ENCODE data around the gene LSM12. TPM values are rescaled to one million over a fixed set of nuclear protein-coding genes. Genes with fewer than 3 reads are reported as not detected.

Gene LSM12
- polyA plus RNA-seq, 1 of the 3 experiments (the other 2 are of a cell fraction) = 26.6 TPM

DNA sequence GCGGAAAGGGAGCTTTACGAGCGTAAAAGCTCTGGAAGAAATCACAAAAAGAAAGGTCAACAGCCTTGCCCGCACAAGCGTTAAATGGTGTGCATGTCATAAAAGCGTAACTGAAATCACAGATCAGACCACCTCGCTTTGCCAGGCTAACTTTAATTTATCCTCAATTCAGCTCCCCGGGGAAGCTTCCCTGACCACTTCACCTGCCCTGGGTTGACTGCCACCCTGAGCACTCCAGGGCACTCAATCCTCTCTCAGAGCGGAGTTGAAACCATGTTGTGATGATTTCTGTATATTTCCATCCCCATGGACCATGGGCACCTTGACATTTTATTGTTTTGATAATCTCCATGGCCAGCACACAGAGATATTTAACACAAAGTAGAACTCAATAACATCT, 78.2 kb downstream of the LSM12 start:
- Histone ChIP-seq H3F3A (replicated peaks; ENCODE audit: insufficient read depth) (no peaks in the 10 kb centered on the region), H3K27ac (ENCODE audit: low read depth in 2 of 2, low read length in 1 of 2) (no peak overlapping the region), H3K79me2 (ENCODE audit: insufficient read depth) (no peaks in the 10 kb centered on the region), H3K4me1 (ENCODE audit: control insufficient read depth in 1 of 2, insufficient read depth in 2 of 2, low read depth in 1 of 2, low read length in 1 of 2) (peaks cover 0 to 13% of the 10 kb centered on the region in 2 experiments; a peak in 1 of 4 replicates), H3K27me3 (ENCODE audit: insufficient read depth) (no peaks in the 10 kb centered on the region), H3K9me3 (no peaks in the 10 kb centered on the region), H3K9me2 (no peaks in the 10 kb centered on the region), H3K4me3 (ENCODE audit: low read depth in 2 of 2, low read length in 1 of 2) (no peak overlapping the region), H3K4me2 (no peak overlapping the region), H3K9ac (no peak overlapping the region), H4K20me1 (ENCODE audit: insufficient read depth) (no peaks in the 10 kb centered on the region), H2AFZ (ENCODE audit: low read depth) (no peak overlapping the region), H3K36me3 (replicated peaks in 1 of 2; ENCODE audit: control insufficient read depth in 1 of 2, insufficient read depth in 2 of 2, low read length in 1 of 2) (no peaks in the 10 kb centered on the region)
- TF ChIP-seq, protein P1, sequence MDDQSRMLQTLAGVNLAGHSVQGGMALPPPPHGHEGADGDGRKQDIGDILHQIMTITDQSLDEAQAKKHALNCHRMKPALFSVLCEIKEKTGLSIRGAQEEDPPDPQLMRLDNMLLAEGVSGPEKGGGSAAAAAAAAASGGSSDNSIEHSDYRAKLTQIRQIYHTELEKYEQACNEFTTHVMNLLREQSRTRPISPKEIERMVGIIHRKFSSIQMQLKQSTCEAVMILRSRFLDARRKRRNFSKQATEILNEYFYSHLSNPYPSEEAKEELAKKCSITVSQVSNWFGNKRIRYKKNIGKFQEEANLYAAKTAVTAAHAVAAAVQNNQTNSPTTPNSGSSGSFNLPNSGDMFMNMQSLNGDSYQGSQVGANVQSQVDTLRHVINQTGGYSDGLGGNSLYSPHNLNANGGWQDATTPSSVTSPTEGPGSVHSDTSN (IDR thresholded peaks at IDR 0.05) = no peak
- no peak for TF ChIP-seq RFX5 (IDR thresholded peaks at IDR 0.05; ENCODE audit: low read length)
- TF ChIP-seq, protein P2, sequence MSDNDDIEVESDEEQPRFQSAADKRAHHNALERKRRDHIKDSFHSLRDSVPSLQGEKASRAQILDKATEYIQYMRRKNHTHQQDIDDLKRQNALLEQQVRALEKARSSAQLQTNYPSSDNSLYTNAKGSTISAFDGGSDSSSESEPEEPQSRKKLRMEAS (IDR thresholded peaks at IDR 0.05; ENCODE audit: low read depth) = no peak
- 91% methylated on average over 9 of the region's 9 CpGs for WGBS (ENCODE audit: low lambda C conversion rate)
- ChIA-PET CTCF (interaction anchor here (1.3 to 31.1 kb wide), 2 partner anchors 14 to 45 kb away, joined by 5 to 638 read pairs; partner anchors contain the start of gene PPY), POLR2A (no interaction called here)
- DNase-seq = no peak

DNA sequence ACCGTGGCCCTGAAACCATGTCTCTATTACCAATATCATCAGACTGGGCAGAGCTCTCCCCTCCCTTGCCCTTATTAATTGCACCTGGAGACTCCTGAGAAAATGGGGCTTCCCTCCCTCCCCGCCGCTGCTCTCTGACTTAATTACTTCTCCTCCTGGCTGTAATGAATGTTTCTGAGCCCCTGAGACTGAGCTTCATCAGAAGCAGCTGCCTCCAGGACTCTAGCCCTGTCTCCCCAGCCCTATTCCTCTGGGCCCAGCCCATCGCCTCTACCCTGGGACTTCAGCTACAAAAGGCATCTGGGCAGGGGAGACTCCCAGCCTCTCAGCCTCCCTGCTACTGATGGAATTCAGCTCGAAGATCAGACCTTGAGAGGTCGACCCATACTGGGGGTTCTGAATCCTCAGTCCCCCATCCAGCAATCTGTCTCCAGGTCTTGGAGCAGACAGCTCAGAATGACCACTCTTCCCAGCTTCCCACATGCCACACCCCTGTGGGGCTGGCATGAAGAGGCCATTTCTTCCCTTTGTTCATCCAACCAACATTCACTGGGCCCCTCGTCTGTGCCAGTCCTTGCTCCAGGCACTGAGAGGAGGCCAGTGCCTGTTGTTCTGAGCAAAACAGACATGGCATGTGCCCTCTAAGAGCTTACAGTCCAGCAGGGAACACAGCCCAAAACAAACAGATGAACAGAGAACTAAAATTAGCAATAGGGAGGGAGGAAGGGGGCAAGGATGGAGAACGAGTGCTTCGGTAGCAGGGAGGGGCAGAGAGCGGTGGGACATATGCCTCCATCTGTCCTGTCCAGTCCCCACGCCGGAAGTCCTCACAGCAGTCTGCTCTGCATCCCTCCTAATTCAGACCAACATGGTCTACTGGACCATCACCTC, 79.1 kb downstream of the LSM12 start:
- H3K36me3 ChIP-seq (replicated peaks in 1 of 2; ENCODE audit: control insufficient read depth in 1 of 2, insufficient read depth in 2 of 2, low read length in 1 of 2) = no peaks in the 10 kb centered on the region
- H3K4me1 ChIP-seq (ENCODE audit: control insufficient read depth in 1 of 2, insufficient read depth in 2 of 2, low read depth in 1 of 2, low read length in 1 of 2) = peaks cover 0 to 14% of the 10 kb centered on the region in 2 experiments; a peak in 1 of 4 replicates
- TF ChIP-seq EZH2phosphoT487 (IDR thresholded peaks at IDR 0.05; ENCODE audit: borderline replicate concordance, low read depth) (no peak), FOXM1 (IDR thresholded peaks at IDR 0.05; ENCODE audit: low read depth) (no peak), GATA2 (CRISPR knock-in tag; IDR thresholded peaks at IDR 0.05) (no peak), IRF3 (IDR thresholded peaks at IDR 0.05; ENCODE audit: low read depth, low read length) (no peak), POLR2AphosphoS5 (IDR thresholded peaks at IDR 0.05; ENCODE audit: low read depth, low read length) (no peak), MXI1 (IDR thresholded peaks at IDR 0.05; ENCODE audit: low read depth, low read length) (no peak), NFIC (IDR thresholded peaks at IDR 0.05; ENCODE audit: borderline replicate concordance) (no peak), RCOR1 (IDR thresholded peaks at IDR 0.05; ENCODE audit: low read length) (no peak), ZBTB33 (IDR thresholded peaks at IDR 0.05; ENCODE audit: borderline replicate concordance, low read depth) (no peak), GABPA (IDR thresholded peaks at IDR 0.05; ENCODE audit: low read depth) (no peak)
- TF ChIP-seq, protein P1 (IDR thresholded peaks at IDR 0.05) = no peak
- TF ChIP-seq, protein P2 (IDR thresholded peaks at IDR 0.05; ENCODE audit: low read depth) = no peak
- no peaks in the 10 kb centered on the region for H3K79me2 ChIP-seq (ENCODE audit: insufficient read depth)
- no peak overlapping the region for H3K9ac ChIP-seq
- no peak overlapping the region for H3K4me2 ChIP-seq
- H3K9me2 ChIP-seq = no peaks in the 10 kb centered on the region
- no peak overlapping the region for H3K4me3 ChIP-seq (ENCODE audit: low read depth in 2 of 2, low read length in 1 of 2)
- no peak overlapping the region for H2AFZ ChIP-seq (ENCODE audit: low read depth)
- H3F3A ChIP-seq (replicated peaks; ENCODE audit: insufficient read depth) = no peaks in the 10 kb centered on the region
- CTCF ChIA-PET = interaction anchor here (0.7 to 31.1 kb wide), 7 partner anchors 13 to 108 kb away, joined by 3 to 638 read pairs (median 5); partner anchors contain the start of gene PPY
- no peak overlapping the region for H3K27ac ChIP-seq (ENCODE audit: low read depth in 2 of 2, low read length in 1 of 2)
- POLR2A ChIA-PET = no interaction called here
- DNase-seq = no peak
- H3K9me3 ChIP-seq = no peaks in the 10 kb centered on the region
- 70% methylated on average over 11 of the region's 12 CpGs for WGBS (ENCODE audit: low lambda C conversion rate)
- H4K20me1 ChIP-seq (ENCODE audit: insufficient read depth) = no peaks in the 10 kb centered on the region
- H3K27me3 ChIP-seq (ENCODE audit: insufficient read depth) = peaks cover 8% of the 10 kb centered on the region; the same call in 1 of the 2 replicates
